Activated CD8-positive, alpha-beta memory T cell treated with anti-CD3 and anti-CD28 coated beads, Interleukin-2, amount 50 U/mL, for 1 hour (primary cell): ENCODE measurements around the gene ZC3HAV1.
A peak's percentile ranks its signal among the peaks of the same experiment; 100 is the strongest.

Source experiments
- DNase-seq: peaks from one replicate; pipeline ENCODE4 v3.0.0-alpha.2; 2020; ENCODE audit errors: extremely low read depth

The ZC3HAV1 gene

DNA sequence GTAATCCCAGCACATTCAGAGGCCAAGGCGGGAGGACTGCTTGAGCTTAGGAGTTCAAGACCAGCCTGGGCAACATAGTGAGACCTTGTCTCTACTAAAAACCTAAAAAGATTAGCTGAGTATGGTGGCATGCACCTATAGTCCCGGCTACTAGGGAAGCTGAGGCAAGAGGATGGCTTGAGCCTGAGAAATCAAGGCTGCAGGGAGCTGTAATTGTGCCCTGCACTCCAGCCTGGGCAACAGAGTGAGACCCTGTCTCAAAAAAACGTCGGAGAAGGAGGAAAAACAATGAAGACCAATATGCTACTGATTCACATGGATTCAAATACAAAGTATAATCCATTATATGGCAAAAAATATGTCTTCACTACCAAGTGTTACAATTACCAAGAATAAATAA, 87.2 kb downstream of the ZC3HAV1 start:
- no peak for DNase-seq

DNA sequence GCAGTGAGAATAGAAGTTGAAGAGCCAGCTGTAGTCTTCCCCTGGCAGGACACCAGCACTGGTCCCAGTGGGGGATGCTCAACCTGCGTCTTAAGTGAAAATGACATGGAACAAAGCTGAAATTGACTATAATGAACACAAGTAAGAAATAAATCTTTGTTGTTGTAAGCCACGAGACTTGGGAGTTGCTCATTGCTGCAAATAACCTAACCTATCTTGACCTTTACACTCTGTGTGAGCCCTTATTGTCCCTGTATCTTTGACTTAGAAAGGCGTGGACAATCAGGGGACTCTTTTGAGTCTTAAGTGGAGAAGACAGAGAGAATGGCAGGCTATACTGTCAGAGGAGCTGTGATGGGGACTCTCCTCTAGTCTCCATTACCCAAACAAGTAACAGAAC, 90.6 kb downstream of the ZC3HAV1 start:
- no peak for DNase-seq

DNA sequence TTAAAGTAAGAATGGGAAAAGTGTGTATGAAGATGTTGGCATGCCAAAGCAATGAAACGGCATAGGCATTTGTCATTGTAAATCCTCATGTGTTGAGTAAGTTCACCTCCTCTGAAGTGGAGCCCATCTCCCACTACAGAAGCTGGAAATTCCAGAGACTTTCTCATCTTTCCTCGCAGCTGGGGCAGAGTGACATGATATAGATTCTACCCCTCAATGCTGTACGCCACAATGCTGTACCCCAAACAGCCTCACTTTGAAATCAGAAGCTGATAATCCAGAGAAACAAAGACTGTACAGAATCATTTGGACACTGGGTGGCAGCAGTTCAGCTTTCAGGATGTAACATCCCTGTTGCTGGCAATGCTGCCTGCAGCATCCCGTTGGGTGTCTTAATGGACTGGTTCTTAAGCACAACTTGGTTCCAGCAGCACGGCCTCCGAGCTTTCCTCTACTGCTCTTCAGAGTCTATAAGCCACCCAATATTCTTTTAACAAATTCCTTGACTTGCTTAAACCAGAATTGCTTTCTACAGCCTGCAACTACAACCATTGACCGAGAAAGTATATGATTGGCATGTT, 92.5 kb downstream of the ZC3HAV1 start:
- peak; percentile 32 for DNase-seq

DNA sequence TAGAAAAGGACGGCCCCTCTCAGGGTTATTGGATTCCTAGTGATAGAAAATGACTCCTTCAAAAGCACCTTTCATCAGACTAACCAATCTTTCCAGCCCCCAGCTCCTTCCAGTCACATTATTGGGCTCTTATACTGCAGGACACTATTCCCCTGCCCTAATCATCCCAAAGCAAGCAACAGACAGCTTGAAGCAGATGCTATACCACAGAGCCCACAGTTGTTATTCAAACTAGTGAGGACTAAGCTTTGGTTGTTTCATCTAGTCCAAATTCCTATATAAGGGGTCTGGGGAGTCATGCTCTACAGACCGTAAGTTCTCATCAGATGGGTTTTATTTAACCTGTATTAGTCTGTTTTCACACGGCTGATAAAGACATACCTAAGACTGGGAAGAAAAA, 98.1 kb downstream of the ZC3HAV1 start:
- DNase-seq = no peak

DNA sequence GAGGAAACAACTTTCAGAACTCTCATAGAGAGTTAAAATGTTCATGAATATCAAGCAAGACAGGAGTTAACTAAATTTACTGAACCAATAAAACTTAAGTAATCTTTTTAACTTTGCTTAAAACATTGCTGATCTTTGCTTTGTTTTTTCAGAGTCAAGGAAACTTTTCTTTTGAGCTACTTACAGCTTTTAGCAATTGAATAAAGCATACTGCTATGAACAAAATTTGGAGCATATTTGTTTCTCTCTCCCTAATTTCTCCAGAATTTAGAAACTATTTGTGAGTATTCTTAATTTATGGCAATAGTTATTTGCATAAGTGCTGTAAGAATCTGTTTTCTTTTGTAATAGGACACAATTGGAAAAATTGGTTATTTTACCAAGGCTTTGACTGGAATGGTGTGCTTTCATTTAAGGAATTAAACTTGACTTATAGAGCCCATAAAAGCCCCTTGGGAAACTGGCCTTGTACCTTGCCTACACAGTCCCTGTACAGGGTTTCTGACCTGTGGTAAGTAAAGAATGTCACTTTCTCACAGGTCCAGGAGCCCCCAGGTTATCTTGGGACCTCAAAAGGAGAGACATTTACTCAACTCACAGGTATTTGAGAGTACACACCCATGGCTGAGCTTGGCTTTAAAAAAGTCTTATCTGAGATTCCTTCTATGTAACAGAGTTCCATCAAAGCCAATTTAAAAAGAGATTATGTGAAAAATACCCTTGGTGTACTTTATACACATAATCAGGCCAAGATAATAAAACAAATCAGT, 105.0 kb downstream of the ZC3HAV1 start:
- DNase-seq = no peak

DNA sequence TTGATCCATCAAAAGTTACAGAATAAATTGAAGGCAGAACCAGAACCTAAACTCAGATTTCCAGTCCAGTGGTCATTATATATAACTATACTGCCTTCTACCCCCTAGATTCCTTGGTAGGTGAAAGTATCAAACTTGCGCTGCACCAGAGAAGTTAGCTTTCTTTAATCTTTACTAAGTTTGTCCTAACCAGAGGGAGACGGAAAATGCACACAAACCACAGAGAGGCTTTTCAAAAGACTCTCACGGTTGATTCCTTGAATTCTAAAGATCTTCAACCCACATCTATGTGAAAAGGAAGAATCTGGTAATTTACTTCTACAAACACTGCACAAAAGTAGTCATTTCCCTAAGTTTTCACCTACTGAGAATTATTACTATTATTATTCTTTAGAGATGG, 110.1 kb downstream of the ZC3HAV1 start:
- DNase-seq = no peak
